CD4-positive, alpha-beta T cell (primary cell): ENCODE data around the gene DNHD1. TPM values are rescaled to one million over a fixed set of nuclear protein-coding genes. Genes with fewer than 3 reads are reported as not detected.
A peak's percentile ranks its signal among the peaks of the same experiment; 100 is the strongest.

Experiments
- ATAC-seq: fragments of 200-7000 bp; cut with Tn5 transposase; one replicate; pipeline ENCODE4 v1.10.0; 2022; ENCODE audit warnings: mild to moderate bottlenecking; ENCODE audit not compliant: poor library complexity
- CTCF ChIA-PET: fragments of 350-600 bp; sonication (Branson Sonifier 250); formaldehyde crosslinking; loops from one replicate; lab custom pipeline; 2021; ENCODE audit warnings: antibody characterized with exemption, inconsistent platforms; lab: Charles Lee
- POLR2A ChIA-PET: fragments of 350-600 bp; sonication (Branson Sonifier 250); formaldehyde crosslinking; loops from one replicate; lab custom pipeline; 2021; ENCODE audit warnings: antibody characterized with exemption, inconsistent platforms; lab: Charles Lee
- DNase-seq, 14 experiments: peaks; one replicate each; pipeline ENCODE4 v3.0.0-alpha.2; 2013 to 2020; ENCODE audit warnings: mixed read lengths in 2 of 14
- H3K27ac ChIP-seq, 2 donors: one replicate each; pipeline versions ENCODE4 v1.5.1 to v1.7.0; 2013; ENCODE audit warnings: low read length in 2 of 2, low read depth in 1 of 2, mild to moderate bottlenecking in 1 of 2
- H3K27me3 ChIP-seq, 2 experiments: 1 replicate in 1 of 2; 2 replicates in 1 of 2; pipeline versions ENCODE4 v1.6.1 to v1.7.0; 2013; ENCODE audit warnings: low read length in 2 of 2, control low read depth in 1 of 2, mild to moderate bottlenecking in 1 of 2, moderate library complexity in 1 of 2; ENCODE audit not compliant: insufficient read depth in 2 of 2, control insufficient read depth in 1 of 2
- H3K36me3 ChIP-seq: one replicate; pipeline ENCODE4 v1.6.1; 2013; ENCODE audit warnings: low read length, control low read depth; ENCODE audit not compliant: insufficient read depth
- H3K4me1 ChIP-seq: one replicate; pipeline ENCODE4 v1.6.1; 2013; ENCODE audit warnings: low read length, control low read depth; ENCODE audit not compliant: insufficient read depth
- H3K4me3 ChIP-seq: one replicate; pipeline ENCODE4 v1.5.1; 2013; ENCODE audit warnings: mild to moderate bottlenecking, low read length, moderate library complexity
- H3K9me3 ChIP-seq, 2 experiments: 1 replicate in 1 of 2; 2 replicates in 1 of 2; pipeline versions ENCODE4 v1.6.1 to v1.7.0; 2013; ENCODE audit warnings: low read length in 2 of 2, mild to moderate bottlenecking in 2 of 2, control low read depth in 1 of 2, moderate library complexity in 1 of 2; ENCODE audit not compliant: control insufficient read depth in 1 of 2, insufficient read depth in 1 of 2
- H3K27ac Mint-ChIP-seq: one replicate; pipeline ENCODE4 v1.8.0; 2020; ENCODE audit warnings: mixed read lengths
- H3K27me3 Mint-ChIP-seq: one replicate; pipeline ENCODE4 v1.8.0; 2021; ENCODE audit warnings: mixed read lengths
- H3K36me3 Mint-ChIP-seq: one replicate; pipeline ENCODE4 v1.8.0; 2021; ENCODE audit warnings: low read depth, mixed read lengths
- H3K4me1 Mint-ChIP-seq: one replicate; pipeline ENCODE4 v1.8.0; 2021; ENCODE audit warnings: low read depth, mixed read lengths
- H3K4me3 Mint-ChIP-seq: one replicate; pipeline ENCODE4 v1.8.0; 2020; ENCODE audit warnings: mild to moderate bottlenecking, mixed read lengths
- H3K9me3 Mint-ChIP-seq: one replicate; pipeline ENCODE4 v1.8.0; 2020; ENCODE audit warnings: mixed read lengths
- CTCF ChIP-seq: fragments of 200-600 bp; IDR thresholded peaks from one replicate; pipeline ENCODE4 v1.8.0; 2022; ENCODE audit warnings: antibody characterized with exemption, mild to moderate bottlenecking
- intact Hi-C, 2 experiments: fragments of 100-400 bp; cut with DNase I in 1 of 2; cut with micrococcal nuclease in 1 of 2; formaldehyde crosslinking; loops; one replicate each; pipeline versions ENCODE4 v1.15.1 to v1.9.0; 2023 to 2025; cut with DNase I, micrococcal nuclease
- total RNA-seq, 174 experiments: library from RNA in 2 of 174; stranded (reverse) in 2 of 174; gene quantifications; one replicate each; pipeline ENCODE4 v1.2.3 and lab custom pipeline; 2021 to 2026

DNHD1 gene
- total RNA-seq, 2 experiments from 2014 or later: 44.1 to 46.8 TPM

DNA sequence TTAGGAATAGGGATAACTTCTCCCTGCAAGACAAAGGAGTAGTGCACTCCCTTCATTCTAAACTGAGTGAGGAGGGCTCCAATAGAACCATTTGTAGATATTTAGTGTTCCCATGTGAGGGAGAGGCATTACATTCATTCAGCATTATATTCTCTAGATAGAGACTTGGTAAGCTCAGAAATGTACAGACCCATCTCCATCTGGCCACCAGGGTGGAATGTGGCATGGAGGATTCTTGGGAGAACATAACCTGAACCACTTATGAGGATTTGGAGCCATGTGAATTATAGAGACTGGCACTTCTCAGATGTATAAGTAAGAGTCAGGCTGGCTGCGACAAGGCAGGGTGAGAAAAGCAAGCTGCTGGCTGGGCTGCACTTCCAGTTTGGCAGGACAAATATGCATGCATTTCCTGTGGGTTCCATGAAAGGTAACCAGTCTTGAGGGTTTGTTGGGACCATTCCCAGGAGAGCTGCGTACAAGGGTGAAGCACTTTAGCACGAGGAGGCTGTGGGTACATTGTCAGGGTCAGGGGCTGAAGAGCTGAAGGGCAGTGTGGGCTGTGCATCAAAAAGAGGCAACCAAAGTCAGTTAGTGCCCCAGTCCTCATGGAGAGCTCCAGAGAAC lies 97.2 kb downstream of the DNHD1 start:
- Mint-ChIP-seq H3K27ac (peak overlapping the region; percentile 29), H3K4me3 (no peak overlapping the region), H3K9me3 (no peaks in the 10 kb centered on the region), H3K36me3 (peaks cover 85% of the 10 kb centered on the region), H3K4me1 (peaks cover 43% of the 10 kb centered on the region), H3K27me3 (no peaks in the 10 kb centered on the region)
- POLR2A ChIA-PET: interaction anchor here (0.7 to 1.5 kb wide), 2 partner anchors 9 to 75 kb away, joined by 3 to 6 read pairs; no protein-coding TSS in a partner anchor
- Histone ChIP-seq H3K9me3 (no peaks in the 10 kb centered on the region), H3K27ac (no peak overlapping the region), H3K4me3 (no peak overlapping the region), H3K27me3 (no peaks in the 10 kb centered on the region), H3K36me3 (peaks cover 48% of the 10 kb centered on the region), H3K4me1 (peaks cover 16% of the 10 kb centered on the region)
- intact Hi-C loops: loop anchor here in 1 of 2 experiments (10.0 kb wide), 1 partner anchor 59 kb away; no protein-coding TSS in a partner anchor
- no peak for DNase-seq
- CTCF ChIA-PET: interaction anchor here (1.1 to 1.3 kb wide), 2 partner anchors 63 to 89 kb away, joined by 4 read pairs; partner anchors contain the start of gene MRPL17
- no peak for TF ChIP-seq CTCF
- no peak for ATAC-seq

DNA sequence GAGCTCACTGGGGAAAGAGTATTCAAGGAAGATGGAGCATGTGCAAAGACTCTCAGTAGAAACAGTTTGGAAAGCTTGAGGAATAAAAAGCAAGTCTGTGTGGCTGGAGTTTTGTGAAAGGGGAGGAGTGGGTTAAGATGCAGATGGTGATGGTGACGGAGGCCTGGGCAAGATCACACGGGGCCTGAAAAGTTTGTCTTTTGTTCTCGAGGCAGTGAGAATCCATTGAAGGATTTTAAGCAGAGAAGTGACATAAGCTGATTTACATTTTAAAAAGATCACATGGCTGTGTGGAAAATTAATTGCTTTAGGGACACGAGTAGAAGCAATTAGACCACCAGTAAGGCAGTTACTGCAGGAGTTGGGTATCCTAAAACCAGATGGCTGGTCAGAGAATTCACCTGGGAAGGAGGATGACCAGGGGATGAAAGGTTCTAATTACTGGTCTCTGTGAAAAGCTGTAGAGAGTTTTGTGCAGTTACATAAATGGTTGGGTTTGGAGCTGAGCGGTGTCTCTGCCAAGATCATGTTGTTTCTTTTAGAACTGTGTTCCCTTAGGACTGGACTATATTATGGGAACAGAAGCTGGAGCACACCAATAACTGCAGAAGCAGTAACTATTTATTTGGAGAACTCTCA lies 99.3 kb downstream of the DNHD1 start:
- Mint-ChIP-seq H3K27me3 (no peaks in the 10 kb centered on the region), H3K9me3 (no peaks in the 10 kb centered on the region), H3K27ac (no peak overlapping the region), H3K36me3 (peaks cover 89% of the 10 kb centered on the region), H3K4me3 (no peak overlapping the region), H3K4me1 (peaks cover 48% of the 10 kb centered on the region)
- ATAC-seq: no peak
- H3K4me3 ChIP-seq: no peak overlapping the region
- intact Hi-C loops: loop anchor here in 1 of 2 experiments (10.0 kb wide), 1 partner anchor 62 kb away; no protein-coding TSS in a partner anchor
- H3K9me3 ChIP-seq: no peaks in the 10 kb centered on the region
- H3K27ac ChIP-seq: no peak overlapping the region
- TF ChIP-seq CTCF: no peak
- peaks cover 25% of the 10 kb centered on the region for H3K4me1 ChIP-seq
- CTCF ChIA-PET: interaction anchor here (0.6 to 0.9 kb wide), 2 partner anchors 53 to 87 kb away, joined by 3 to 4 read pairs; partner anchors contain the start of gene MRPL17
- H3K27me3 ChIP-seq: no peaks in the 10 kb centered on the region
- H3K36me3 ChIP-seq: peaks cover 66% of the 10 kb centered on the region
- no peak for DNase-seq
- POLR2A ChIA-PET: interaction anchor here (0.9 kb wide), 1 partner anchor 87 kb away, joined by 3 read pairs; the partner anchor contains the start of gene MRPL17

- no peak for ATAC-seq
- DNase-seq: no peak
- Mint-ChIP-seq H3K36me3 (peaks cover 77% of the 10 kb centered on the region), H3K27ac (peak overlapping the region; percentile 3), H3K4me1 (peaks cover 45% of the 10 kb centered on the region), H3K4me3 (no peak overlapping the region), H3K9me3 (no peaks in the 10 kb centered on the region), H3K27me3 (no peaks in the 10 kb centered on the region)
- Histone ChIP-seq H3K36me3 (peaks cover 65% of the 10 kb centered on the region), H3K27me3 (no peaks in the 10 kb centered on the region), H3K4me1 (peaks cover 39% of the 10 kb centered on the region), H3K9me3 (no peaks in the 10 kb centered on the region), H3K27ac (no peak overlapping the region), H3K4me3 (no peak overlapping the region)
- no peak for TF ChIP-seq CTCF
- CTCF ChIA-PET: no interaction called here
- POLR2A ChIA-PET: interaction anchor here (2.4 kb wide), 1 partner anchor 14 kb away, joined by 6 read pairs; the partner anchor contains the start of gene TAF10
- intact Hi-C loops: loop anchor here in 1 of 2 experiments (10.0 kb wide), 1 partner anchor 64 kb away; no protein-coding TSS in a partner anchor
These were observed 101.5 kb downstream of the DNHD1 start for GRCh38 chr11:6598555-6598954.
